Right lobe of liver (tissue), 4 donors: ENCODE data around the gene NDRG3.

ENCODE experiments used
- POLR2A ChIP-seq: fragments of 450-650 bp; IDR thresholded peaks from one replicate; pipeline ENCODE4 v1.6.1; 2017; ENCODE audit warnings: antibody characterized with exemption, mild to moderate bottlenecking
- TF ChIP-seq, protein P1 (sequence below), 4 donors: fragments of 200-600 bp in 3 of 4; fragments of 450-650 bp in 1 of 4; IDR thresholded peaks; one replicate each; pipeline versions ENCODE4 v1.5.1 to v1.8.0; 2016 to 2022; ENCODE audit warnings: antibody characterized with exemption in 4 of 4, mild to moderate bottlenecking in 2 of 4
- donor health status: DM: no; HTN: no; CAD: no.
- donor health status: DM: no; HTN: no; CAD: no.
- donor health status: DM: no; HTN: yes; CAD: no.

GRCh38 chr20:36784900-36785299, 39.0 kb upstream of the NDRG3 start:
- TF ChIP-seq, protein P1, sequence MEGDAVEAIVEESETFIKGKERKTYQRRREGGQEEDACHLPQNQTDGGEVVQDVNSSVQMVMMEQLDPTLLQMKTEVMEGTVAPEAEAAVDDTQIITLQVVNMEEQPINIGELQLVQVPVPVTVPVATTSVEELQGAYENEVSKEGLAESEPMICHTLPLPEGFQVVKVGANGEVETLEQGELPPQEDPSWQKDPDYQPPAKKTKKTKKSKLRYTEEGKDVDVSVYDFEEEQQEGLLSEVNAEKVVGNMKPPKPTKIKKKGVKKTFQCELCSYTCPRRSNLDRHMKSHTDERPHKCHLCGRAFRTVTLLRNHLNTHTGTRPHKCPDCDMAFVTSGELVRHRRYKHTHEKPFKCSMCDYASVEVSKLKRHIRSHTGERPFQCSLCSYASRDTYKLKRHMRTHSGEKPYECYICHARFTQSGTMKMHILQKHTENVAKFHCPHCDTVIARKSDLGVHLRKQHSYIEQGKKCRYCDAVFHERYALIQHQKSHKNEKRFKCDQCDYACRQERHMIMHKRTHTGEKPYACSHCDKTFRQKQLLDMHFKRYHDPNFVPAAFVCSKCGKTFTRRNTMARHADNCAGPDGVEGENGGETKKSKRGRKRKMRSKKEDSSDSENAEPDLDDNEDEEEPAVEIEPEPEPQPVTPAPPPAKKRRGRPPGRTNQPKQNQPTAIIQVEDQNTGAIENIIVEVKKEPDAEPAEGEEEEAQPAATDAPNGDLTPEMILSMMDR (IDR thresholded peaks at IDR 0.05) = no peak
- no peak for TF ChIP-seq POLR2A
